Gastrocnemius medialis (tissue), 4 donors: ENCODE data around the gene BDKRB2.

Source experiments
- POLR2A ChIP-seq, 2 donors: fragments of 450-650 bp; IDR thresholded peaks; one replicate each; pipeline ENCODE4 v1.6.1; 2017; ENCODE audit warnings: antibody characterized with exemption in 2 of 2, mild to moderate bottlenecking in 2 of 2, moderate library complexity in 2 of 2
- TF ChIP-seq, protein P1 (sequence below), 5 experiments: fragments of 450-650 bp in 3 of 5; fragments of 200-600 bp in 2 of 5; sonication (generic) in 2 of 5; IDR thresholded peaks in 4 of 5; conservative IDR thresholded peaks in 1 of 5; 1 replicate in 4 of 5; 2 replicates in 1 of 5; pipeline ENCODE4 v1.5.1; 2016 to 2019; ENCODE audit warnings: antibody characterized with exemption in 5 of 5, mild to moderate bottlenecking in 3 of 5, moderate library complexity in 3 of 5

DNA sequence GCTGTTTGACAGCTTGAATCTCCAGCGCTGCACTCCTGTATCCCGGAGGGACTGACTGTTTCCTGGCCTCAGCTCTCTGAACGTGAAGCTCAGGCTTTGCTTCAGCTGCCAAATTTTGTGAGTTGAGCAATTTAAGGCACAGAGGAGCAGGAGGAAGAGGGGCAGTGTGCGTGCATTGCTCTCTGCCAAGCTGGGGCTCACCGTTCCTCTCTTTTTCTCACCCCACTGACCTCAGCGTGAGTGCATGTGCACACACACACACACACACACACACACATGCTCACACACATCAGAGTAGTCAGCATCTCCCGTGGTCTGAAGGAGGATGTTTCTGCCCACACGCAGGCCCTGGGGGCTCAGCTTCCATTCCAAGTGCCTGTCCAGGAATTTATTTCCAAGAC, 27.8 kb upstream of the BDKRB2 start:
- TF ChIP-seq, protein P1, sequence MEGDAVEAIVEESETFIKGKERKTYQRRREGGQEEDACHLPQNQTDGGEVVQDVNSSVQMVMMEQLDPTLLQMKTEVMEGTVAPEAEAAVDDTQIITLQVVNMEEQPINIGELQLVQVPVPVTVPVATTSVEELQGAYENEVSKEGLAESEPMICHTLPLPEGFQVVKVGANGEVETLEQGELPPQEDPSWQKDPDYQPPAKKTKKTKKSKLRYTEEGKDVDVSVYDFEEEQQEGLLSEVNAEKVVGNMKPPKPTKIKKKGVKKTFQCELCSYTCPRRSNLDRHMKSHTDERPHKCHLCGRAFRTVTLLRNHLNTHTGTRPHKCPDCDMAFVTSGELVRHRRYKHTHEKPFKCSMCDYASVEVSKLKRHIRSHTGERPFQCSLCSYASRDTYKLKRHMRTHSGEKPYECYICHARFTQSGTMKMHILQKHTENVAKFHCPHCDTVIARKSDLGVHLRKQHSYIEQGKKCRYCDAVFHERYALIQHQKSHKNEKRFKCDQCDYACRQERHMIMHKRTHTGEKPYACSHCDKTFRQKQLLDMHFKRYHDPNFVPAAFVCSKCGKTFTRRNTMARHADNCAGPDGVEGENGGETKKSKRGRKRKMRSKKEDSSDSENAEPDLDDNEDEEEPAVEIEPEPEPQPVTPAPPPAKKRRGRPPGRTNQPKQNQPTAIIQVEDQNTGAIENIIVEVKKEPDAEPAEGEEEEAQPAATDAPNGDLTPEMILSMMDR (IDR thresholded peaks at IDR 0.05 in 4 of 5, conservative IDR thresholded peaks at IDR 0.05 in 1 of 5) = no peak
- no peak for TF ChIP-seq POLR2A (IDR thresholded peaks at IDR 0.05)
